ENCODE measurements around the gene AGBL3. TPM values are rescaled to one million over a fixed set of nuclear protein-coding genes. Genes with fewer than 3 reads are reported as not detected.

AGBL3 gene
- polyA plus RNA-seq, 1 donor = 17.1 TPM

DNA sequence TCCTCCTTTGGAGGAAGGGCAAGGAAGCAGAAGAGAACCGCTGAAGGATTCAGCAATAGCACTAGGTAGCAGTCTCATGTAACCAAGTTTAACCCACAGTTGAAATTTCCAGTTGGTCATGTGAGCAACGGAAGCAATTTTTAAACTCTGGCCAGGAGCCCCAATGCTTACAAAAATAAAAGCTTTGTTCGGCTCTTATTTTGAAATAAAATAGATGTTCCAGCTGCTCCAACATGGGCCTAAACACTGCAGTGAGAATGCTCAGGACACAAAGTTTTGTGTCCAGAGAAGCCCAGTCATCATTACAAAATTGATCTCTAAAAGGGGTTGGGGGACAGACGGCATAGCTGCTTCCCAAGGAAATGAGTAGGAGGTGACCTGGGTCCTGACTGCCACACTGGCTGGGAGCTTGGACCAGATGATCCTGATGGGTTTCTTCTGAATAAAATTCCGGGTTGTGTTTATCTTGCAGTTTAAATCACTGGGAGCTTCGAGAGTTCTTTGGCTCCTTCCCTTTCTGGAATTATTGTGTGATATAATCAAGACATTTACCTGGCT is 161.1 kb downstream of the AGBL3 start:
- no peak for DNase-seq

DNA sequence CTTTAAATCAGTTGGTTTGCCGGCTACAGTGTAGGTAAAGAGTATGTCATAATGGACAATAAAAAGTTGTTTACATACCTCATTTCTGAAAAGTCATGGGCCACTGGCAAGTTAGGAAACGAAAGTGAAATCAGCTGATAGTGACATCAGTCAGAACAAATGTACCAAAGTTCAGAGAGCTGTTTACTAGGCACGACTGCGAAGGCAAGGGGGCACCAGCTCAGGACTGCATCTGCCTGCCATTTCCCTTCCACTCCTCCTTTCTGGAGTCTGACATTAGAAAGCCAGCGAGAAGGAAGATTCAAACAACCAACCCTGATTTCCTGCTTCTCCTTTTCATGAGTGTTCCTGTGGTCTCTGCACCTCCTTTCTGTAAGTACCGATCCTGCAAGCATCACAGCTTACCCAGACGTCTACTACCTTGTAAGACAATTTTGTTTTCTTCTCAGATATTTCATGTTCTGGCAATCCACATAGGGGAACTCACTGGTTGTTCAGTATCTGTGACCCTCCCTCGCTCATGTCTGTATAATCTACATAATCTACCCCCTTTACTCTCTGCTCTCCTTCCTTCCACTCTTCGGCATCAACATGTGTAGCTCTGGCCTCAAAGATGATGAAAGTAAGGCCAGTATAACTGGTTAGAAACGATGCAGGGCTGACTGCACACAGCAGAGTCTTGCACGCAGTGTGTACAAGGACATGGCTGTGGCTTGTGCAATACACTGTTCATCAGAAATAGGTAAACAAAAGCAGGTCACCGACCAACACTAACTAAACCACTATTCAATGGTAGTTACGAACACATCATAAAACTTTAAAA is 161.8 kb downstream of the AGBL3 start, which contains the start of gene TMEM140:
TSS of gene TMEM140 (plus strand) at position 174 of the 823 bp plus-strand sequence. CDS start 16,370 bp downstream, outside the sequence.
- DNase-seq = no peak

DNA sequence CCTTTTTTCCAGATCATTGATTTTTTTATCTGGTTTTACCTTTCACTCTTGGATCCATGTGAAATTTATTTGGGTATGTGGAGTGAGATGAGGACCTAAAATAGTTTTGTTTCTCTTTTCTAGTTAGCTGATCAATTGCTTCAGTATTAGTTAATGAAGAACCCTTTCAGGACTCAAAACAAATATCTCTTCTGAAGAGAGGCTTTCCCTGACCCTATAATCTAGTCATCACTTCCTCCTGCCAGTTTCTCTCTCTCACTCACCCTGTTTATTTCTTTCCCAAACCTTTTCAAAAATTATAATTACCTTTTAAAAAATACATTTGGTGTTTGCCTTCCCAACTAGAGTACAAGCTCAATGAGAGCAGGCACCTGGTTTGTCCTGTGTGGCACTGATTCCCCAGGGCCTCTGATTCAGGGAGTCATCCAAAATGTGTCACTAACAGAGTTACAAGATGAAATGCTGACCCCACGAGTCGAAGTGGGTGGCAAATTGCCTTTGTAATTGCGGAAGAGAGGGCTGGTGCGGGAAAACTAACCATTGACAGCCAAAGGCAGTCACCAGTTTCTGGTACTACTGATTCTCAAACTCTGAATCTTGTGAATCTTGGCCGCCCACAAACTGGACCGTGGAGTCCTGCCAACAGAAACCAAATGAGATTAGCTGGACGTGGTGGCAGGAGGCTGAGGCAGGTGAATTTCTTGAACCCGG is 163.9 kb downstream of the AGBL3 start:
- DNase-seq = no peak

DNA sequence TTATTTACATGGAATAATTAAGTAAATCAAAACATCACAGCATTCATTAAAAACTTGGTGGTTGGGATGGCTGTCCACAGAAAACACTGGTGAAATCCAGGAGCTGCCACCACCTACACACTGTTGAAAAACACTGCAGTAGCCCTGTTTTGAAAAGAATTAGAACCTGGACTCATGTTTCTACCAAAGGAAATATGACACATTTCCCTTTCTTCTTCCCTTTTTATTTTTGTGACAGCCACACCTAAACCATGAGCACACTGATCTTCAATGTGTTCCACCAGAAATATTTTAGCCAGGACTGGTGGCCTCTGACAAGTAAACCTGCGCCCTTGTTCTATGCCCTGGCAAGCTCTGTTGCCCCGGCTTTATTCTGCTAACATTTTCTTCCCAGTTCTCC is 164.8 kb downstream of the AGBL3 start:
- DNase-seq = no peak

DNA sequence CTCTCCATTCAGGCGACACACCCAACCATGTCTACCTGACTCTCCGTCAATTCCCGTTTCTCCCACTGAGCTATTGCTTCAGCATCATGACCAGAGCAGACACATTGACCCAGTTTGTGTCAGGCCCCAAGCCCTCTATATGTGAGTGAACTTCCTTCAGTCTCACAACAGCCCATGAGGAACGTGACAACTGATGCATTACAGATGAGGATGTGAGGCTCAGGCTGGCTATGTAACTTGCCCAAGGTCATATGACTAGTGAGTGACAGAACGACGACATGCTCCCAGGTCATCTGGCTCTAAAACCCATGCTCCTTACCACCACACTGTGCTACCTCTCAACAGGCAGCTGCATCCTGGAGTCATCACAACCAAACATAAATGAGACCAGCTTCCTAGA is 165.2 kb downstream of the AGBL3 start:
- DNase-seq = no peak

DNA sequence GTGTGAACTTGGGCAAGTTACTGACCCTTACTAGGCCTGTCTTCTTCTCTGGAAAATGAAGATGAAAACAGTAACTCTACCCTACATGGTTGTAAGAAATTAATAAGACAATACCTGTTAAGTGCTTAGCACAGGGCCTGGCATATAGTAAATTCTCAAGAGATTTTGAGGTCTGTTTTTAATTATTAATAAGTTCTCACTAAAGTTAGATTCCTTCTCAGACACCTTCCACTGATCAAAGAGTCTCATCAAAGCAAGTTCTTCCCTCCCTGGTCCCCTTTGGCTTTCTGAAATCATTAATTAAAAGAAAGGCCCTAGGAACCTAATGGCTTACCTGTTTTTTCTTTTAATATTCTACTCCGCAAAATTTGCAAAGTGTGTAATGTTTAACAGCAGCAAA is 166.1 kb downstream of the AGBL3 start:
- no peak for DNase-seq

DNA sequence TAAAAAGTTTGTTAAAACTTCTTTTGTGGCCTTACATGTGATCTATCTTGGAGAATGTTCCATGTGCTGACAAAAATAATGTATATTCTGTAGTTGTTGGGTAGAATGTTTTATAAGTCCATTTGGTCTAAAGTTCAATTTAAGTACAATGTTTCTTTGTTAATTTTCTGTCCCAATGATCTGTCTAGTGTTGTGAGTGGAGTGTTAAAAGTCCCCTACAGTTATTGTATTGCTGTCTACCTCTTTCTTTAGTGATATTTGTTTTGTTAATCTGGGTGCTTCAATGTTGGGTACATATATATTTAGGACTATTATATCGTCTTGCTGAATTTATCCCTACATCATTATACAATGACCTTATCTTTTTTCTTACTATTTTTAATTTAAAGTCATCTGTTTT is 168.4 kb downstream of the AGBL3 start:
- DNase-seq = no peak

DNA sequence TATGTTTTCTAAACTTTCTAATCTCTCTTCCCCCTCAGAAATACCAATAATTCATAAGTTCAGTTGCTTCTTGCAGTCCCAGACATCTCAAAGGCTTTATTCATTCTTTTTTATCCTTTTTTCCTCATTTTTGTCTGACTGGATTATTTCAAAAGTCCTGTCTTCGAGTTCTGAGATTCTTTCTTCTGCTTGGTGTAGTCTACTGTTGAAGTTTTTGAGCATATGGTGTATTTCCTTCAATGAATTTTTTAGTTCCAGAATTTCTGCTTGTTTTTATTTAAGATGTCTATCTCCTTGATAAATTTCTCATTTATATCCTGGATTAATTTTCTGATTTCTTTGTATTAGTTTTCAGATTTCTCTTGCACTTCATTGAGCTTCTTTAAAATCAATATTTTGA is 170.0 kb downstream of the AGBL3 start:
- no peak for DNase-seq

DNA sequence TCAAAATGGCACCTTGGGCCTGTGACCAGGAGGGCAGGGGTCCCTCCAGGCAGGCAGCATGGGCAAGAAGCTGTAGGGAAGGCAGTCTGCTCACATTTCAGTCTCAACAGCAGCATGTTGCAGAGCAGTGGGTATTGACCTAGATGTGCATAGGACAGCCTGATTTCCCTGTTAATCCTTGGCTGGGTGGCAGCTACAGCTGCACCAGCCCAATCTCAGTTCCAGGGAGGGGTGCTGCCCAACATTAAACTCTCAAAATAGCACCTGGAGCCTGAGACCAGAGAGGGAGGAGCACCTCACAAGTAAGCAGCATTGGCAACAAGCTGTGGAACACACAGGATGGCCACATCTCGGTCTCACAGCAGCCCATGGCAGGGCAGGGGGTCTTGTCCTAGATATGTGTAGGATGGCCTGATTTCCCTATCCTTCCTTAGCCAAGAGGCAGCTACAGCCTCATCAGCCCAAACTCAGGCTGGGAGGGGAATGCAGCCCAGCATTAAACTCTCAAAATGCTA is 171.9 kb downstream of the AGBL3 start:
- no peak for DNase-seq

DNA sequence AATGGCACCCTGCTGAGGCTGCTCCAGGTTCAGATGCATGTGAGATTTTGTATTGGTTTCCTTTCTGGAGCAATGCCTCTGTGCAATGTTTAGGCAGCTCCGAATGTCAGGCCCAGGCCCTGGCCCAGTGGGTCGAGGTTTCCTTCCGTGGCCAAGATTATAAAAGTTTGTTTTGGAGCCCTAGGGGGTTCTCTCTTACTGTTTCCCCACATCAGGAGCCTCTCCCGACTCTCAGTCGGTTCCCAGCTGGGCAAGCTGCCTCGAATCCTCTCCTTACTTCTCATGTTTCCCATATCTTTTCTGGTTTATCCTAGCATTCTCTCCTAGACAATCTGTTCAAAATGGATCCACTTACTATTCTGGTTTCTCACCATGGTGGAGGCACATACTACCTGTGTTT is 172.6 kb downstream of the AGBL3 start:
- DNase-seq = no peak

DNA sequence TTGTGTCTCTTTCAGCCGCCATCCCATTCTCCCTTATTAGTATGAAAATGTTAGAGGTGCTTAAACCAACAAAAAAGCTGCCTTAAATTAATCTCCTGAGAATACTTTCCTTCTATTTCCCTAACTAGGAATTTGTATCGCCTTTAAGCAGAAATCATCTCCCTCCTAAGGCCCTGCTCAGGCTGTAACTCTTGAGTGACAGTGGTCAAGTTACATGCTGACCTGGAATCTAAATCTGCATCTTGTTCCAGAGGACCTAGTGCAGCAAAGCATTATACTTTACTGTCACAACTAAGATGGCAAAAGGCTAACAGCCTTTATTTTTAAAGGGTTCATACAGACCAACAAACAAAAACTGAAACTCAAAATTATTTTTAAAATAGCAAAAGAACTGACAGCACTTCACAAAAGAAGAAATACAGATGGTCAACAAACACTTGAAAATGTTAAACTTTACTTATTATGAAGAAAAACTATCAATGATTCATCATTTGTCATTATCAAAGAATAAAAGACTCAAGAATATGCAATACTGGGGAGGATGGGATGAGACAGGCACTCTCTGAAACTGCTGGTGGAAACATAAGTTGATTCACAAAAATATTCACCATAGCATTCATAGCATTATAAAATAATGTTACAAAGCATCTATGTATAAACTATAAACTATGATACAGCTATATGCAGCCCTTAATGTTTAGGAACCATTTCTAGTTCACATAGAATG is 173.2 kb downstream of the AGBL3 start:
- no peak for DNase-seq

DNA sequence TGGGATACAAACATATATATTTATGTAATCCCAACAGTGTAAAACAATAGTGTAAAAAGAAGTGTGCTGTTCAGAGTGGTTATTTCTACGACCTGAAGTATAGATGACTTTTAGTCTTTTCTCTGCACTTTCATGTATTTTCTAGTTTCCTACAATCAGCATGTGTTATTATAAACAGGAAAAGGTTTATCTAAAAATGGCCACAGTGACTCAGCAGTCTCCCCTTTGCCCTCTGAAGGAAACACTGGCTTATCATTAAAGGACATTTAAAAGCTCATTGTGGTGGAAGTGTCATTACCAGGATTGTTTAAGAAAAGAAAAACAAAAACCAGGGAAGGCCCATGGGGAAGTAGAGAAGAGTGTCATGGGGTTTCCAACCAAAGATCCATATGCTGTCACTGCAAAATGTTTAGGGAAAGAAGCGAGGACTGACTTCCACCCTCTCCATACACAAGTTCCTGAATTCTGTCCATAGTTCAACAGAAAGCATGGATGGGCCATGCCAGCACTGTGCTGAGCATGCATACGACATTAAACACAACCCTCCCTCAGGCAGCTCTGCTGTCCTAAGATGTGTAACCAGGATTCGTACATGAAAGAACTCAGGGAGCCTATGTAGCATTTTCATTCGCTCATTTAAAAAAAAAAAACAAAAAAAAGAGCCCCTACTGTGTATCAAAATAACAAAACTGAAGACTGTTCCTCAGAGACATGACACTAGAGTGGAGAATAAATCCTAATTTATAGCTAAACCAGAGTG is 174.0 kb downstream of the AGBL3 start:
- no peak for DNase-seq

DNA sequence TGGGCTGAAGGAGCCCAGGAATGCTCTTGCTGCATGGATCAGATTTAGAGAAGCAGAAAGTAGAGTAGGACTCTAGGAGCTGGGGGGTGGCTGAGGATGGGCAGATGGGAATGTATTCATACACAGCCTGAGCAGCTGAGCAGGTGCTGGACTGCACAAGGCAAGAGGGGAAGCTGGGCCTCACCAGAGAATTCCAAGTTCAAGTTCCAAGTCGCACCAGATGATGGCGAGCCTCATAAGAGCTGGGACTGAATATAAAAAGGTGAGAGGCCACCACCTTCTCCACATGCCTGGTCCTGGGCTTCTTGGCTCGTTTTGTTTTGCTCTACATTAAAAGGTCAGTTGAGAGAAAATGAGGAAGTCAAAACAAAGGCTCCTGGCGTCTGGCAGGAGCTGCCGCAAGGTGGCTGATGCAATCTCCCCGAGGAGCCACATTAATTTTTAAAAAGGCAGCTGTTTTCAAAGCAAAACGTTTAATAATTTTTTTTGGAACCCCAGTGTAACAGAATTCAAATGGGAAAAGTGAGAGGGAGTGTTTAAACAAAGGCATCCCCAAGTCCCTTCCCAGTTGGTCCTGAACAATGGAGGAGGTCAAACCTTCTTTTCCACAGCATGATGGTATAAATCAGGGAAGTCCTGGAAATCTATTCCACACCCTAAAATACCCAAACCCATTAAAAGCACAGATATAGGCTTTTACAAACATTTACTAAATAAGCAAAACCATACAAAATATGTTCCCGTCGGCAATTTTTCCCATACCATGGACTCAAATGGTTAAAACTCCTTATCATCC is 174.7 kb downstream of the AGBL3 start:
- DNase-seq = no peak

DNA sequence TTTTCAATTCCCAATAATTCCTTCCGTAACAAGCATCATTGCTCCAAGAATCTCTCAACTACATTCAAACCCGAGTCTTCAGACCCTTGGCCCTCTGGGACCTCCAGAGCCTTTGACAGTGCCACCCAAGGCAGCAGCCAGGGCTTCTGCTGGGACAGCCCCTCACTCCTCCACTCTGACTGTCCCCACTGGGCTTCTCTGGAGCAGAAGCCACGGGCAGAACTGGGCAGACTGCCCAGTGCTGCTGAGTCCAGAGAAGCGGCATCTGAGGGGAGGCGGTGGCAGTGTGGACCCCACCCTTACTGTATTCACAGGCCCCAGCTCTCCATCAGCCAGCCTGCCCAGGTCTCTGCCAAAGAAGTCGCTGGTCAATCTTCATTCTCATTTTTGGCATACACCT is 175.4 kb downstream of the AGBL3 start:
- no peak for DNase-seq

DNA sequence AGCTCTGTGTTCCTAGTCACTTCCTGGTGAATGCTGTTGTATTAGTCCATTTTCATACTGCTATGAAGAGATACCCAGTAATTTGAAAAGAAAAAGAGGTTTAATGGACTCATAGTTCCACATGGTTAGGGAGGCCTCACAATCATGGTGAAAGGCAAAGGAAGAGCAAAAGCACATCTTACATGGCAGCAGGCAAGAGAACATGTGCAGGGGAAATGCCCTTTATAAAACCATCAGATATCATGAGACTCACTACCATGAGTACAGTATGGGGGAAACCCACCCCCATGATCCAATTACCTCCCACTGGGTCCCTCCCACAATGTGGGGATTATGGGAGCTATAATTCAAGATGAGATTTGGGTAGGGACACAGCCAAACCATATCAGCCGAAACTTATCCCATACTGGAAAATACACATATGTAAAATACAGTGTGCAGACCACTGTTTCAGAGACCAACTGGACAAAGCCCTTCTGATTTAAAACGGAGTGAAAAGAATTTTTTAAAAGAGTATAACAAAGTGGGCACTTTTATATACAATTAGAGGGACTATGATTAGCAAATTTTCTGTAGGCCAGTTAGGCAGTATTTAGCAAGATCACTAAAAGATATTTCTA is 176.2 kb downstream of the AGBL3 start:
- no peak for DNase-seq

DNA sequence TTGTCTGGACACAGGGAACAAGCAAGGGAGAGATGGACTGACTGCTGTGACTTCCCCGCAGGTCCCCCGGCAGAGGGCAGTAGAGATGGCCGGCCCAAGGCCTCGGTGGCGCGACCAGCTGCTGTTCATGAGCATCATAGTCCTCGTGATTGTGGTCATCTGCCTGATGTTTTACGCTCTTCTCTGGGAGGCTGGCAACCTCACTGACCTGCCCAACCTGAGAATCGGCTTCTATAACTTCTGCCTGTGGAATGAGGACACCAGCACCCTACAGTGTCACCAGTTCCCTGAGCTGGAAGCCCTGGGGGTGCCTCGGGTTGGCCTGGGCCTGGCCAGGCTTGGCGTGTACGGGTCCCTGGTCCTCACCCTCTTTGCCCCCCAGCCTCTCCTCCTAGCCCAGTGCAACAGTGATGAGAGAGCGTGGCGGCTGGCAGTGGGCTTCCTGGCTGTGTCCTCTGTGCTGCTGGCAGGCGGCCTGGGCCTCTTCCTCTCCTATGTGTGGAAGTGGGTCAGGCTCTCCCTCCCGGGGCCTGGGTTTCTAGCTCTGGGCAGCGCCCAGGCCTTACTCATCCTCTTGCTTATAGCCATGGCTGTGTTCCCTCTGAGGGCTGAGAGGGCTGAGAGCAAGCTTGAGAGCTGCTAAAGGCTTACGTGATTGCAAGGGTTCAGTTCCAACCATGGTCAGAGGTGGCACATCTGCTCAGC is 178.2 kb downstream of the AGBL3 start:
- DNase-seq = no peak

DNA sequence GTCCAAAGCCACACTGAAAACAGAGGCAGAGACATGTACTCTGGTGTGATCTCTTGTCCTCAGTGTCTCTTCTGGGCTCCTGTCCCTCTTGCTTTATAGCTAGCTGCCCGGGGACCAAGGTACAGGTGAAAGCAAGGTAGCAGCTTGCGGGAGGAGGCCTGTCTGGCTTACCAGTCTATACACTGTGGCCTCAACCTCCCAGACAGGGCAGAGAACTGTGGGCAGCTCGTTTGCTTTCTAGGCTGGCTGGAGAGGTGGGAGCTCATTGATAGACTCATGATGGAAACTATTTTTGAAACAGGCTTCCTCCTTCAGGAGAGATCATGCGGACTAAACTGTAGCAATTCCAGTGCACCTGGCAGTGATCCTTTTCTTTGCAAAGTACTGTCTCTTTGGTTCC is 179.6 kb downstream of the AGBL3 start:
- DNase-seq = no peak

DNA sequence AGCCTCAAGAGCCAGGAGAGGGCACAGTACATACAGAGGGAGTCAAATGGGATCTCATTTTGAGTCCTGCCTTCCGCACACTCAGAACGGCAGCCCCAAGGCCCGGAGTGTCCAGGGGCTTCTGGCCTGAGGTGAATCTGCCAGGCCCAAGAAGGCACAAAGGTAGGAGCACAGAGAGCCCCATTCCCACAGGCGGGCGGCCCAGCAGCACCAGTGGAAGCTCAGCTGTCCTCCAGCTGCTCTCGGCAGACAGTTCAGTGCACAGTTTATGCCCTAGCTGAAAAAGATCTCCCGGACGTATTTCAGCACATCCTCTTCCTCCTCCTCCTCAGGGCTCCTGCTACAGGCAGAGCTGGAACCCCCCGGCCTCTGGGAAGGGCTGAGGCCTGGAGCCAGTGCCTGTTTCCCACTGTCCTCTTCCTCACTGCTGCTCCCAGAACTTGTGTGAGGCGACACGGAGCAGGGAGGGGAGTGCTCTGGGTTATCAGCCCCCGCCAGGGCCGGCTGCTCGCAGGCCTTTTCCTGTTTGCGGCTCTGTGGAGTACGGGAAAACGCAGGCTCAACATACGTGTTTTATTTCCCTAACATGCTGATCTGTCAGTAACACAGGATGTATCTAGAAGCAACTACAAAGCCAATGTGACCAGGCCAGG is 180.2 kb downstream of the AGBL3 start:
- DNase-seq = no peak

DNA sequence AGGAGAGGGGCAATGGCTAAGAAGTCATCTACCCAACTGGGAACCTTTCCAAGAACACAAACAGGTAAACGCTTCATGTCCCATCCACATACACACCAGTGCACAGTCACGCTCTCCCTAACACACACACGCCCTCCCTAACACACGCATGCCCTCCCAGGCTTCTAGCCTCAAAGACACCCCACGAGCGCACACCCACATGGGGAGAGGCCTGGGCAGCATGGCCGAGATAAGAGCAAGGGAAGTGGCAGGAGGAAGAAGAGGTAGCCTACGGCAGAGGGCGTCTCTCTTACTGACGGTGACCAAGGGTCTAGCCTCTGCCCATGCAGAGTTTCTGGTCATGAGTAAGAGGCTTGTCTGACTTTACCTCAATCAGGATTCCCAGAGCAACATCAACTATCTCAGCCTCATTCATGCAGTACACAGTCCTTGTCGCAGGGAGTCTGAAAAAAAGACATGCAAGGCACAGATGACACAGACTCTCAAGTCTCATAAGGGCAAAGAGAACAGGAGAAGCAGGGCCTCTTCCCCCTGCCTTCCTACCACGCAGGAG is 181.1 kb downstream of the AGBL3 start:
- no peak for DNase-seq
